ENCODE results near the gene MPZL1.

GRCh38 chr1:167746013-167746672 lies 24.4 kb downstream of the MPZL1 start:
- TF ChIP-seq CTCF (conservative IDR thresholded peaks at IDR 0.05 in 1 of 2, IDR thresholded peaks at IDR 0.05 in 1 of 2; ENCODE audit: low read depth in 1 of 2, low read length in 2 of 2) (no peak), EZH2 (IDR thresholded peaks at IDR 0.05; ENCODE audit: low read length, missing control alignments) (no peak)
